ENCODE data around the gene RBP4.

RBP4 gene

GRCh38 chr10:93601146-93601773 lies at the start of gene RBP4:
TSS of gene RBP4 (minus strand) at chr10:93601235. CDS start at chr10:93601028, 207 bp downstream.
- no peak for DNase-seq (ENCODE audit: low read depth in 3 of 3)

GRCh38 chr10:93639791-93640190 lies 38.8 kb upstream of the RBP4 start:
- no peak for DNase-seq (ENCODE audit: low read depth in 3 of 3)

GRCh38 chr10:93630625-93631557 lies 29.9 kb upstream of the RBP4 start:
- no peak for DNase-seq (ENCODE audit: low read depth in 3 of 3)

GRCh38 chr10:93629647-93630305 lies 28.7 kb upstream of the RBP4 start:
- DNase-seq (ENCODE audit: low read depth in 3 of 3), result no peak

GRCh38 chr10:93628858-93629257 lies 27.8 kb upstream of the RBP4 start:
- DNase-seq (ENCODE audit: low read depth in 3 of 3), result no peak

- DNase-seq (ENCODE audit: low read depth in 3 of 3), result no peak
Observed at GRCh38 chr10:93622942-93623341, 21.9 kb upstream of the RBP4 start.

- DNase-seq (ENCODE audit: low read depth in 3 of 3), result no peak
Observed at GRCh38 chr10:93620925-93621324, 19.9 kb upstream of the RBP4 start.

GRCh38 chr10:93615576-93616235 lies 14.7 kb upstream of the RBP4 start:
- DNase-seq (ENCODE audit: low read depth in 3 of 3), result no peak

- DNase-seq (ENCODE audit: low read depth in 3 of 3), result no peak
Observed at GRCh38 chr10:93614101-93614825, 13.2 kb upstream of the RBP4 start.

- no peak for DNase-seq (ENCODE audit: low read depth in 3 of 3)
Observed at GRCh38 chr10:93613126-93613525, 12.1 kb upstream of the RBP4 start.

GRCh38 chr10:93612311-93612710 lies 11.3 kb upstream of the RBP4 start, which contains the start of gene PDE6C:
TSS of gene PDE6C (plus strand) at chr10:93612537. CDS start at chr10:93612726, 189 bp downstream.
- no peak for DNase-seq (ENCODE audit: low read depth in 3 of 3)

- DNase-seq (ENCODE audit: low read depth in 3 of 3), result no peak
Observed at GRCh38 chr10:93608421-93608820, 7.4 kb upstream of the RBP4 start.

- DNase-seq (ENCODE audit: low read depth in 3 of 3), result no peak
Observed at GRCh38 chr10:93604146-93604545, 3.1 kb upstream of the RBP4 start.

GRCh38 chr10:93603023-93603422 lies 2.0 kb upstream of the RBP4 start:
- DNase-seq (ENCODE audit: low read depth in 3 of 3), result no peak

- no peak for DNase-seq (ENCODE audit: low read depth in 3 of 3)
Observed at GRCh38 chr10:93601774-93602162, 733 bp upstream of the RBP4 start.

GRCh38 chr10:93600446-93601145 lies 439 bp downstream of the RBP4 start:
- no peak for DNase-seq (ENCODE audit: low read depth in 3 of 3)

GRCh38 chr10:93599778-93600177 lies 1.3 kb downstream of the RBP4 start:
- DNase-seq (ENCODE audit: low read depth in 3 of 3), result no peak

GRCh38 chr10:93599335-93599734 lies 1.7 kb downstream of the RBP4 start:
- DNase-seq (ENCODE audit: low read depth in 3 of 3), result no peak

GRCh38 chr10:93598157-93598556 lies 2.9 kb downstream of the RBP4 start:
- DNase-seq (ENCODE audit: low read depth in 3 of 3), result no peak

GRCh38 chr10:93597075-93597599 lies 3.9 kb downstream of the RBP4 start:
- no peak for DNase-seq (ENCODE audit: low read depth in 3 of 3)

Measured in stimulated activated CD4-positive, alpha-beta T cell treated with anti-CD3 and anti-CD28 coated beads, TNF-alpha, amount 100 ng/mL, for 24 hours (primary cell).